Measurements from ENCODE around the gene HOXA13.

The HOXA13 gene

DNA sequence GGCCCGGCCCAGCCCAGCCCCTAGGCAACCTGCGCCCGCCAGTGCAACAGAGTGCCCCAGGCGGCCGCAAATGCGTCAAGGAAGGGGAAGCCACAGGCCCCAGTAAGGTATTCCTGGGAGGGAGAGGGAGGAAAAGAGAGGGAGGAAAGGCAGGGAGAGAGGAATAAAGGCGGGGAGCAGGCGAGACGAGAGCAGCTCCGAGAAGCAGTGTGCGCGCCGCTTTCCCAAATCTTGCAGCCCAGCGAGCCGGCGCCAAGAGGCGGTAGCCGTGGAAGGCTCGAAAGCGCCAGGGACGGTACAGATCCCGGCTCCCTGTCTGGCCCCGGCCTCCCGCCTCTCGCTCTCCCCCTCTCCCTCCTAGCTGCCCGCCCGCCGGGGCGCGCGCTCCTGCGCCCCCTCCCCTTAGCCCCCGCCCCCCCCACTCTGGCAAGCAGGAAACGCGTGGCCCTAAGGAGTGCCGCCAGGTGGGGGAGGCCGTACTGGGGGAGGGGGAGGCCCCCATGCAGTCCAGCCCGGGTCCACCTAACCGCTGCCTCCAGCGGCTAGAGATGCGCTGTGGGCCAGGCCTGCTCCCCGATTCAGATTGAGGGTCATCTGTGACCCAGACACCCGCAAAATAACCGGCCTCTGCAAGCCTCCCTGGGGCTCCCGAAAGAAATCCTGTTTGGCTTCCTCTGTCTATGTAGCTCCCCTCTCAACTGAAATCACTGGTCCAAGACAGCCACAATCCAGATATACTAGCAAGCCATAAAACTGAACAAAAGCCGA is 30.0 kb downstream of the HOXA13 start:
- peak; percentile 84 to 85 for DNase-seq

GRCh38 chr7:27168265-27168947 is 31.5 kb downstream of the HOXA13 start:
- DNase-seq, result peak; percentile 55 to 82

DNA sequence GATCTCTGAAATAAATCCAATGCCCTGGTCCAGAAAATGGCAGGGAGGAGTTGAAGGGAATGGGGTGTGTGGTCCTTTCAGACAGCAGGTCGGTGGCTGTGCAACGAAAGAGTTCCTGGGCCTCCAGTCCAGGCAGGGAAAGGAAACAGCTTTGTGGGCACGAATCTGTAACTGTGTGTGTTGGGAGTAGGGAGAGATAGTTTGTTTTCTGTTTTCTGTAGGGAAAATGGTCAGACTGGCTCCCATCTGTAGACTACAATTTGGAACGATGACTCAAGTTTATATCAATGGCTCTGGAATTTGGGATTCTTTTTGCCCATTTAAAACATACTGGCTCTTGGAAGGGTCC is 32.0 kb downstream of the HOXA13 start:
- peak in 1 of 2 experiments; percentile 35 for DNase-seq

DNA sequence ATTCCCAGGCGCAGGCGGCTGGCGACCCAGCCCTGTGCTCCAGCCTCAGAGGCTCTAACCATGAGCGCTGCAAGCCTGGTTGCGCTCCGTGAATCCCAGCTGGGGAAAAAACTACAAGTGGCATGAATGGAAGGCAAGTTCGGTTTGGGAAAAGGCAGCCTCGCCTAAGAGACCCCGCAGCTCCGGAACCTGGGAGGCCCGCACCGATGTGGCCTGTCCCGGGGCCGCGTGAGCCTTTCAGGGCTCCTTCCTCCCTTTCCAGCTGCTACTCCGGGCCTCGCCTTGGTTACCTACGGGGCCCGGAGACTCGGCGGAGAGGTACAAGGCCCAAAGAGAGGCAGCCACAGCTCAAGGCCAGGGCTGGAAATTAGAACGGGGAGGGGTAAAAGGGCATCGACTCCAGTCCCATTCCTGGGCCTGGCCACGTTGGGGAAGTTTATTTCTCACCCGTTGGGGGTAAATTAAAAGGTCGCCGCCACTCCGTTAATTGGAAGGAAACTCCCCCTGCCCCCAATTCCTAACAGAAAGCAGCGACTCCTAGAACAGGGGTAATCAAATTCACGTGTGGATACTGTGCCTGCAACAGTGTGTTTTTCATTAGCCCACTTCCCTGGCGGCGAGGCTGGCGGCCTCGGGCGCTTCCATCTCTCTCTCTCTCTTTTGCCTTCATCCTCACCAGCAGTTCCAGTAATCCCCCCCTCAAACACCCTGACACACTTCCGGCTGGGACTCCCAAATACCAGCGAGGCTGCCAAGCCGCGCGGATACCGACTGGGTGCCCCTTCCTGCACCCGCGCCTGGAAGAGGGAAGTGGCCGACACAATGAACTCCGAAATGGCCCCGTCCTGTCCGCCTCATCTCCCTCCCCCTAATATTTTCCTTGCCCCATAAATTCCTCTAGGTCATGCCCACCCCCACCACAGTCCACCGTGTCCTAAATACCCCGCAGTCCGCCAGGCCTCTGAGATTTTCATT is 33.1 kb downstream of the HOXA13 start:
- DNase-seq, result peak; percentile 18 to 57

- no peak for DNase-seq
These were observed 33.8 kb downstream of the HOXA13 start for GRCh38 chr7:27165996-27166530.

DNA sequence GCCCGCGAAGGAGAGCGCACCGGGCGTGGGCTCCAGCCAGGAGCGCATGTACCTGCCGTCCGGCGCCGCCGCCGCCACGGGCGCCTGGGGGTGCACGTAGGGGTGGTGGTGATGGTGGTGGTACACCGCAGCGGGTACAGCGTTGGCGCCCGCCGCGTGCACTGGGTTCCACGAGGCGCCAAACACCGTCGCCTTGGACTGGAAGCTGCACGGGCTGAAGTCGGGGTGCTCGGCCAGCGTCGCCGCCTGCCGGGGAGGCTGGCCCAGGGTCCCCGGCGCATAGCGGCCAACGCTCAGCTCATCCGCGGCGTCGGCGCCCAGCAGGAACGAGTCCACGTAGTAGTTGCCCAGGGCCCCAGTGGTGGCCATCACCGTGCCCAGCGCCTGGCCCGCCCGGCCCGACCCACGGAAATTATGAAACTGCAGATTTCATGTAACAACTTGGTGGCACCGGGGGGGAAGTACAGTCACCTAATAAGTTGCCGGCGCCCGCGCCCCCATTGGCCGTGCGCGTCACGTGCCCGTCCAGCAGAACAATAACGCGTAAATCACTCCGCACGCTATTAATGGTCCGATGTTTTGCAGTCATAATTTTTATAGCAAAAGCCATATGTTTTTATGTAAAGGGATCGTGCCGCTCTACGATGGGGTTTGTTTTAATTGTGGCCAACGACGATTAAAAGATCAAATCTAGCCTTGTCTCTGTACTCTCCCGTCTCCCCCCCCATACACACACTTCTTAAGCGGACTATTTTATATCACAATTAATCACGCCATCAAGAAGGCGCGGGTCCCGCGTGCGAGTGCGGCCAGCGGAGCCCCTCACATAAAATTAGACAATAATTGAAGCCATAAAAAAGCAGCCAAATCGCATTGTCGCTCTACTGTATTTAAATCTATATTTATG is 34.5 kb downstream of the HOXA13 start, which contains the start of gene HOXA9:
TSS of gene HOXA9 (minus strand) at position 449 of the 907 bp plus-strand sequence. CDS start at position 369, 80 bp downstream.
- DNase-seq, result no peak

DNA sequence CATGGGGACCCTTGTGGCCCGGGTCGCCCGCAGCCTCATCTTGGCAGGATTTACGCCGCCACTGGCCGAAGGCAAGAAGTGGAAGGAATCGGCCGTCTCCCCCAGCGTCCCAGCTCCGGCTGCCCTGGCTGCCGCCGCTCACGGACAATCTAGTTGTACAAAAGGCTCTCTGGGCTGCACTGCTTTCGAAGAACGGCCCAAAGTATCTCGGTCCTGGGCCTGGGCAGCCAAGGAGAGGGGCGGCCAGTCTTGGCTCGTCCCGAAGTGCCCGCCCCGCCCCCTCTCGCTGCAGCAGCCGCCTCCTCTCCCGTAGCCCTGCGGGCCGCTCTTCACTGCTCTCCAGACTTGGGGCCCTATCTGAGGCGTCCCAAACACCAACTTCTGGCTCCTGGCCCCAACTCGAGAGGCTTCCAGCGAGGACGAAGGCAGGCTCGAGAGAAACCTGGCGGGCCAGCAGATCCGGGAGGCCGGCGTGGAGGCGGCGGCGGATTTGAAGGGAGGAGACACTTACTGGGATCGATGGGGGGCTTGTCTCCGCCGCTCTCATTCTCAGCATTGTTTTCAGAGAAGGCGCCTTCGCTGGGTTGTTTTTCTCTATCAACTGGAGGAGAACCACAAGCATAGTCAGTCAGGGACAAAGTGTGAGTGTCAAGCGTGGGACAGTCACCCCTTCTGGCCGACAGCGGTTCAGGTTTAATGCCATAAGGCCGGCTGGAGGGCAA is 35.4 kb downstream of the HOXA13 start:
- DNase-seq, result no peak

DNA sequence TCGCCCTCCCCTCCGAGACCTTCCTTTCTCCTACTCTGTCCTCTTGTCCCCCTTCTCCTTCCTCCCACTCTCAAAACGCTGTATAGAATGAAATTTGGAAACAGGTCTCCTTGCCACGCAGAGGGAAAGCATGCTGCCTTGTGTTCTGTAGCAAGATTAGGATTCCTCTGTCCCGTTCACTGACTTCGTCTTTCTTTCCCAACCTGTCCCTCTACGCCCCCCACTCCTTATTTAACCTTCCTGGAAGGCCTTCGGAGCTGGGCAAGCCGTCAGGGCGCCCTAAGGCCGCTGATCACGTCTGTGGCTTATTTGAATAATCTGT is 35.9 kb downstream of the HOXA13 start:
- DNase-seq, result no peak

- no peak for DNase-seq
These were observed 36.4 kb downstream of the HOXA13 start for GRCh38 chr7:27163288-27164044.

DNA sequence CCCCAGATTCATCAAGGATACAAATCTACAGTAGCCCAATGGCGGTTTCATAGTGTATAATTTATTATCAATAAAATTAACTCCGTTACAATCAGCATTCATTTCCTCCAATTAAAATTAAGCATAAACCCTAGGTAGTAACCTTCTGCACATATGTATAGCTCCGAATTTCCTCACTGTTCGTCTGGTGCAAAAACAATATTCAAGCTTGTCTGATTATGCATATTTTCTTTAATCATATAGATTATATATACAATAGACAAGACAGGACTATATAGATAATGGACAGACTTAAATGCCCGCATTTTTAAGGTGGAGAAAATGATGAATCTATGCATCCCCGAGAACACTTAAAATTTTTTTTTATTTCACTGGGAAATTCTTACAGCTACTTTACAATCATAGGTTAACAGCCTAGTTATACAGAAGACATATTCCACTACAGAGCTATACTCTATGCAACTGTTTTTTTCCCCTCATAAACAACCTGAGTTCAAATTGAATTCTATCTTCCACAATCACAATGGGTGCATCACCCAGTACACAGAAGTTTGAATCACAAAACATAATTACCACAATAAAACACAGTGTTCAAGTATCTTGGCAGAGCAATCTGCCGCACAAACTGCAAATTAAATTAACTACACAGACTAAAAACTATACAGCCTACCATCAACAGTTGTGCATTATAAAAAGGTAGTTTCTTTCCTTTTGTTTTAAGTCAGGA is 37.2 kb downstream of the HOXA13 start:
- DNase-seq, result no peak

DNA sequence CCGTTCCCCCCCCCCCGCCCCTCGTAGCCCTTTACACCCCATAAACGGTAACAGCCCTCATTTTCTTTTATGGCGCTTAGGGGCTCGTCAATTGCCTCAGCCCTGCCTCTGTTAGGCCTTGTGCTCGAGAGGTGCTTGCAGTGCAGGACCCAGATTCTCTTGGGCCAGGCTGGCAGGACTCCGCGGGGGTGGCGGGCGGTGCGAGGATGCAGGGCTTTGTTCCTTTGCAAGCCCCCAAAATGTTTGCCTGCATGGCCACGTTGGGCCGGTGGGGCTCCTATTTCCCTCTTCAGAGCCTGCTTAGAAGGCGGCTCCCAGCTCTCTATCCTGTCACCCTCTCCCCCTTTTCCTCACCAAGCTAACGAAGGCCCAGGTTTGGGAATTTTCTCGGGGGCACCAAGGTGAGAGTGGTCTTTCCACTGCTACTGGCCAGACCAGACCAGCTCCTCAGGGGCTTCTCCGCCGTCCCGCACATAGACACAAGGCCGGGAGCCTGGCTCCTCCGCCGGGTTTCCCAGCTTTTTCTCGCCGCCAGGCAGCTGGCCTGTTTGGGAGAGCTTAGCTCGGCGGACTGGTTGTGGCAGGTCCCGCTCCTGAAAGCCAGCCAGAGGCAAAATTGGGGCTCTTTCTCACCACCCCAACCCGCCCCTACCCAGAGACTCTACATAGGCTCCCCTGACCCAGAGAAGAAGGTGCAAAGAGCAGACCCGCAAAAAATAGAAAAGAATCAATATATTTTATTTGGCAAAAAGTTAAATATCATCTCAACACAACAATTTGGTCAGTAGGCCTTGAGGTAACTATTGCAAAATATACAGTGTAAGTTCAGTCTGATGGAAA is 38.0 kb downstream of the HOXA13 start:
- DNase-seq, result no peak

GRCh38 chr7:27161214-27161720 is 38.6 kb downstream of the HOXA13 start:
- DNase-seq, result no peak

GRCh38 chr7:27160546-27161213 is 39.2 kb downstream of the HOXA13 start:
- peak; percentile 82 to 85 for DNase-seq

DNA sequence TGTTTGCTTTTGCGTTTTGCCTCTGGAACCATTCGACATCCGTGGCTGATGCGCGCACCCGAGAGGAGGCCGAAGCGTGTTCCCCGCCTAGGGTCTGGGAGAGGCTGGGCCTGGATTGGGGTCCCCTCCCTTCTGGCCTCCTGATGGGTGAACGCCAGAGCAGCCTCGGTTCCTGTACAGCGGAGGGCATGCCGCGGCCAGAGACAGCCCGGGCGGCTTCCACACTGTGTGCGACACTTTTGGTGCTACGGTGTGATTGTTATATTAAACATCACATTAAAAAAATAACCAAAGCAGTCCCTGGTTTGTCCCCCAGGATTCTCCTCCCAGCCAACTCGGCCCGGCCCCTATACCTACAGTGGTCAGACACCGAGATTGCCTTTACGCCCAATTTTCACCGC is 39.7 kb downstream of the HOXA13 start:
- DNase-seq, result no peak

DNA sequence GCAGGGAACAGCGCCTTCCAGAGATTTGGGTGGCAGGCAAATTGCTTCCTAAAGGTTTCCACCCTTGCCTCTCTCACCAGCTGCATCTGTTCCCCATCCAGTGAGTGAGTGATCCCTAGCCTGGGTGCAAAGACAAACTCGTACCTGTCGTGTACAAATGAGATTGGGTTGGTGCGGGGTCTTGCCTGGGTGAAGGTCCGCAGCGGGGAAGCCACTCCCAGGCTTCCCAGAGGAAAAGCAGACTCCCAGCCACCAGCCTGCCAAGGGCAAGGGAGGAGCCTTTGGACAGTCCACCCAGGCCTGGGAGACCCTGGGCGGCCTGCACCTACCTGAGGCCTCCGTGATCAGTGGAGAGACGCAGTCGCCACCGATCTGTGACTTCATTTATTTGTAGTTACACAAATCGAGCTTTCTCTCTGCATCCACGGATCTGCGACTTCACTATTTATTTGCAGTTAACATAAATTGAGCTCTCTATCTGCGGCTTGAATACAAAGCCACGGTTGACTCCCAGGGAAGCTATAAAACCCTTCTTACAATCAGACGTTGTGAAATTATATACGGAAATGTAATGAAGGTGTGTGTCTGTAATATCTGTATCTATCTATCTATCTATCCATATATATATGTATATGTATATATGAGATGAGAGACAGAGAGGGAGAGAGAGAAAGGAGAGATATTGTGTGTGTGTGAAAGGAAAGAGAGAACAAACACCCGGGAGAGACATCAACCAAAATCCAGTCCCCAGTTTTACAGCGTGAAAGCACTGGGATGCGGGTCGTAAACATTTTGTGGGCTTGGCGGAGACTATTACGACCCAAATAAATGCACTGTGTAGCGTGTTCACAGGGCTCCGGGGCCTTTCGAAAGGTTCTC is 40.4 kb downstream of the HOXA13 start:
- no peak for DNase-seq

DNA sequence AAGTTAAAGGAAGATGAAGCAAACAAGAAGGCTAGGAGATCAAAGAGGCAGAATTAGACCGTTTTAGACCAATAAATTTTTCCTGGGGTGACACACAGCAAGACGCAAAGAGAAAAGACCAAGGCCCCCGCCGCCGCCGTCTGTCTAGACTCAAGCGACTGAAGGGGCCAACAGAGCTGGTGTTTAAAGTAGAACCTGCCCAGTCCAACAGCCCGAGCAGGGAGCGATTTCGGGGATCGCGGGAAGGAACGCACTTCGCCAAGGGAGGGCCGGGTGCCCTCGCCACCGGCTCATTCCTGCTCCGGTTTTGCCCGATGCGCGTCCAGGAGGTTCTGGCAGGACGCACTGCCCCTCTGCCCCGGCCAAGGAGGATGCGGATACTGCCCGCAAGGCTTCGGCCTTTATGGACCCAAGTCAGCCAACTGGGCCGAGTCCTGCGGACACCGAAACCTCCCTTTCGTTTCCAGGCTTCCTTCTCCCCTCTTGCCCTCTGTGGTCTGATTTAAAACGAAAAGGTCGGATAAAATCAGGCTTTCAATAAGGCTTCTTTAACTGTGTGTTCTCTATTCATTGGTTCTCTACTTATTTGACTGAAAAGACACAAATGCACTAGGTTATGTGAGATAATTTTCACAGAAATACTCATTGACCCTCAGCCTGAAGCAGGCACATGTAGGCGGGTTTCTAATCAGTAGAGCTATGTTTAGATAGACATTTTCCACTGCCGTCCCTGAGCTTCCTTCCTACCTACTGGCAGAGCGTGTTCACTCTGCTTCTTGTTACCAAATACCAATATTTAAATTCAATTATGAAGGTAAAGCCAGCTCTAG is 41.2 kb downstream of the HOXA13 start:
- DNase-seq, result no peak
